Cardiac septum (tissue), 1 donor: Measurements from ENCODE around the gene DLG2. TPM values are rescaled to one million over a fixed set of nuclear protein-coding genes. Genes with fewer than 3 reads are reported as not detected.

Experiments used
- DNase-seq: peaks from one replicate; pipeline ENCODE4 v3.0.0-alpha.2; 2020; ENCODE audit warnings: low spot score
- intact Hi-C: fragments of 100-400 bp; cut with DNase I; formaldehyde crosslinking; loops from one replicate; pipeline ENCODE4 v1.14.0; 2022
- total RNA-seq: library from RNA; stranded (reverse); fragmentation: NEBNext Ultra II Directional; extraction: Animal tissue kit (Norgen Biotek cat#: 25700); gene quantifications from one replicate; pipeline ENCODE4 v1.2.1, GENCODE V29; 2021
- donor health status: DM: no; HTN: no; CAD: no.

DLG2 gene
- total RNA-seq, 1 donor from 2014 or later: 9.9 TPM

GRCh38 chr11:84583106-84583505 is 1044.0 kb downstream of the DLG2 start:
- intact Hi-C loops: no loop called here
- DNase-seq: no peak

- intact Hi-C loops: no loop called here
- no peak for DNase-seq
Measured at GRCh38 chr11:84581083-84581482, 1046.1 kb downstream of the DLG2 start.

GRCh38 chr11:84580428-84580827 is 1046.7 kb downstream of the DLG2 start:
- intact Hi-C loops: no loop called here

GRCh38 chr11:84573868-84574267 is 1053.3 kb downstream of the DLG2 start:
- no peak for DNase-seq
- intact Hi-C loops: no loop called here

More at GRCh38 chr11:84580428-84580827, 1046.7 kb downstream of the DLG2 start:
- no peak for DNase-seq

GRCh38 chr11:84566671-84567070 is 1060.5 kb downstream of the DLG2 start:
- intact Hi-C loops: no loop called here
- DNase-seq: no peak

- DNase-seq: no peak
- intact Hi-C loops: loop anchor here (5.0 kb wide), 1 partner anchor 152 kb away; no protein-coding TSS in a partner anchor
Measured at GRCh38 chr11:84564867-84565184, 1062.3 kb downstream of the DLG2 start.

GRCh38 chr11:84564180-84564866 is 1062.8 kb downstream of the DLG2 start:
- intact Hi-C loops: loop anchor here (5.0 kb wide), 1 partner anchor 153 kb away; no protein-coding TSS in a partner anchor
- DNase-seq: no peak

GRCh38 chr11:84563356-84563755 is 1063.8 kb downstream of the DLG2 start:
- no peak for DNase-seq
- intact Hi-C loops: loop anchor here (5.0 kb wide), 1 partner anchor 154 kb away; no protein-coding TSS in a partner anchor

GRCh38 chr11:84560206-84560605 is 1066.9 kb downstream of the DLG2 start:
- intact Hi-C loops: loop anchor here (5.0 kb wide), 1 partner anchor 157 kb away; no protein-coding TSS in a partner anchor
- no peak for DNase-seq

- intact Hi-C loops: no loop called here
- DNase-seq: no peak
Measured at GRCh38 chr11:84558085-84558905, 1068.8 kb downstream of the DLG2 start.

GRCh38 chr11:84552791-84553190 is 1074.4 kb downstream of the DLG2 start:
- no peak for DNase-seq
- intact Hi-C loops: no loop called here

- intact Hi-C loops: no loop called here
Measured at GRCh38 chr11:84549217-84549616, 1077.9 kb downstream of the DLG2 start.

GRCh38 chr11:84544566-84544965 is 1082.6 kb downstream of the DLG2 start:
- no peak for DNase-seq
- intact Hi-C loops: no loop called here

More at GRCh38 chr11:84549217-84549616, 1077.9 kb downstream of the DLG2 start:
- no peak for DNase-seq

- intact Hi-C loops: no loop called here
Measured at GRCh38 chr11:84543367-84544159, 1083.6 kb downstream of the DLG2 start.

GRCh38 chr11:84541731-84542340 is 1085.3 kb downstream of the DLG2 start:
- no peak for DNase-seq
- intact Hi-C loops: no loop called here

More at GRCh38 chr11:84543367-84544159, 1083.6 kb downstream of the DLG2 start:
- no peak for DNase-seq

- intact Hi-C loops: no loop called here
- no peak for DNase-seq
Measured at GRCh38 chr11:84536456-84536855, 1090.7 kb downstream of the DLG2 start.

- DNase-seq: no peak
- intact Hi-C loops: no loop called here
Measured at GRCh38 chr11:84532364-84532763, 1094.8 kb downstream of the DLG2 start.

GRCh38 chr11:84526250-84526649 is 1100.9 kb downstream of the DLG2 start:
- intact Hi-C loops: loop anchor here (10.0 kb wide), 1 partner anchor 131 kb away; no protein-coding TSS in a partner anchor
- DNase-seq: no peak

- DNase-seq: no peak
- intact Hi-C loops: loop anchor here (5.0 to 10.0 kb wide), 2 partner anchors 130 to 697 kb away; no protein-coding TSS in a partner anchor
Measured at GRCh38 chr11:84524422-84525051, 1102.6 kb downstream of the DLG2 start.
